IPS-18c (cell line): ENCODE results near the gene FAM83C.

ENCODE experiments used
- H3K4me3 ChIP-seq: 2 replicates; pipeline ENCODE4 v1.7.0; 2013; ENCODE audit warnings: low read depth, mild to moderate bottlenecking, low read length, moderate library complexity; ENCODE audit not compliant: insufficient read depth
- H3K9me3 ChIP-seq: one replicate; pipeline ENCODE4 v1.6.1; 2013; ENCODE audit warnings: mild to moderate bottlenecking, low read length, moderate library complexity; ENCODE audit not compliant: control insufficient read depth, insufficient read depth

Gene FAM83C

DNA sequence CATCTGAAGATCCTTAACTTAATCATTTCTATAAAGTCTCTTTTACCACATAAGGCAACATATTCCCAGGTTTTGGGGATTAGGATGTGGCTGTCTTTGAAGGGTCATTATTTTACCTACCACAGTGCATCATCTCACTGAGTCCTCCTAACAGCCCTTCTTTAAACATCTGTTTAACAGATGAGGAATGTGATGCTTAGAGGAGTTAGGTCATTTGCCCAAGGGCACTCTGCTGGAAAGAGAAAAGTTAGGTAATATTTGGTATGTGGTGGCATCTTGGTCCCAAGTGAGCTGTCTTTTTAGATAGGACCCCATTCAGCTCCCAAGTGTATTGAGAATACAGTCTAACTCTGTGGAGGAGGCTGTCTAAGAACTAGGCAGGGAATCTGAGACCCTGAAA is 54.7 kb downstream of the FAM83C start:
- Histone ChIP-seq H3K9me3 (no peaks in the 10 kb centered on the region), H3K4me3 (no peak overlapping the region)

DNA sequence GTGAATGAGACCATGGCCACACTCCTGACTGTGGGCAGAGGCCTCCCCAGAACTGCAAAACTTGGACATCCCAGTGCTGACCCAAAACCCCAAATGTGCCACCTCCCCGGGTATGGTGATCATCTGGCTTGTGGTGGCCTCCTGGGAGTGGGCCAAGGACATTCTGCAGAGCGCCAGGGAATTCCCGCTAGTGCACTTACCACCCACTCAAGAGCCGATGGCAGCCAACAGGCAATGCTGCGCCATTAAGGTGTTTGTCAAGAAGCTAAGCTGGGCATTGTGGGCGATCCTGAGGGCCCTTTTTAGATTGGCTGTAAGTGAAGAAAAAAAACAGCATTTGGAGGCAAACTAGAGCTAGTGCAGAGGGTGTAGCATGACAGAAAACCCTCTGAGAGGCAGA is 56.3 kb downstream of the FAM83C start:
- H3K9me3 ChIP-seq, result no peaks in the 10 kb centered on the region

More for the DNA sequence above, 56.3 kb downstream of the FAM83C start:
- no peak overlapping the region for H3K4me3 ChIP-seq
